ENCODE results near the gene MAP3K19.
A peak's percentile ranks its signal among the peaks of the same experiment; 100 is the strongest.

Gene MAP3K19

DNA sequence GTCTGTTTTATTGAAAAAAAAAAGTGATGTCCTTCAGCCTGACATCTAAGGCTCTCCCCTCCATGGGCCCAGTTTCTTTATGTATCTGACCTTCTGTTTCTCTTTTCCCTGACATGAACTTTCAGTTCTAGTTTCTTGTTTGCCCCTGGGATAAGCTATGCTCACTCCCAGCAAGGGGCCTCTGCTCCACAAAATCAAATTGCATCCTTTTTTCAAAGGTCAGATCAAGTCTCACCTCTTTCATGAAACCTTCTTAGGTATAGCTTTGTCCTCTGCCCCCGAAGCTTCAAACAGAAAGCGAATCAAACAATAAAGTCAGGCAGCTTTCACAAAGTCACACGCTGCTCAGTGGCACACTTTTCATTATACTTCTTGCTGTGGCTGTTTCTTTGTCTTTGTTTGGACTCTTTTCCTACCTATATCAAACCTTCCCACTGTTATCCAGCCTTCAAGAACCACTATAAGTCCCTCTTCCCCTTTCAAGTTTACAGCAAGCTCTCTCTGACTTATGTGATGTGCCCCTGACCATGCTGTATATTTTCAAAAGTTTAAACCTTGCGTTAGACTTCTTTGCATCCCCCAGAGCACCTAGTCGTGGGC lies 23.3 kb downstream of the MAP3K19 start:
- DNase-seq = no peak
- peaks cover 0 to 7% of the 10 kb centered on the region in 2 donors for H3K9me3 Mint-ChIP-seq
- peaks cover 8% of the 10 kb centered on the region for H3K27me3 Mint-ChIP-seq
- H3K4me1 Mint-ChIP-seq = peaks cover 19% of the 10 kb centered on the region
- H3K4me3 Mint-ChIP-seq = peak overlapping the region; percentile 10 to 38
- peak; percentile 5 for ATAC-seq
- H3K27ac Mint-ChIP-seq = peak overlapping the region; percentile 43 to 49

DNA sequence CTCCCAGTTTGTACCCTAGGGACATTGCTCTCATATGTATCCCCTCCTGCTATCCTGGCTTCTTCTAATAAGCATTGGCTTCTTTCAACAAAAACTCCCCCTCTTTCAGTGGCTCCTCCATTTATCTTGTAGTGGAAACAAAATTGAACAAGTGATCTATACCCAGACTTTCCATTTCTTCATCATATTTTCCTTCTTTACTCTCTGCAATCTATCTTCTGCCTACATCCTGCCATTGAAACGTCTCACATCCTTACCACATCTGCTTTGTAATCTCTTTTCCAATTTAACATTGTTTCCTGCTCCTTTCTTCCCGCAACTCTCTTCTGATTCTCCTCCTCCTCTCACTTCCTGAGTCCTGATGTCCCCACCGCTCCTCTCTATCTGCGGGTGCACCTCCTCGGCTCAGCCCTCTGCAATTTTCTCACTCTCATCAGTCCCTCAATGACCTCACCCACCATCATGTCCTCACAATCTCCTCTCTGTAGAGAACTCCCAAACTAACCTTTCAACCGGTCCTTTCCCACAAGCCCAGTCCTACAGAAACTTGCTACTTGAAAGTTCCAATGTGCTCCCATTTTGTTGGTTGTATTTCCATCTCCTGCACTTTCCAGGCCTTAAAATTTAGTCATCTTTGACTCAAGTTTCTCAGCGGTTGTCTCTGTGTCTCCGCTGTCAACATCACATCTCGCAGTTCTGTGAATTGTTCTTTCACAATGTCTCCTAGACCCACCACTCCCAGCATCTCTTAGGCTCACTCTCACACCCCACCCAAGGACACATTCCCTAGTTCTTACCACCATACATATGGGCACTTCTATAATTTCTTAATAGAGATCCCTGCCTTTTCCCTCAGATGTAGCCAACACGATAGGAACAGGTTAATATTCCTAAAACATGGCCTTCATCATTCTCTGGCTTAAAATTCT lies 24.0 kb downstream of the MAP3K19 start:
- no peak for DNase-seq
- peak overlapping the region in 1 of 2 donors; percentile 10 for H3K4me3 Mint-ChIP-seq
- H3K27ac Mint-ChIP-seq = peak overlapping the region in 1 of 2 donors; percentile 66
- peaks cover 0 to 7% of the 10 kb centered on the region in 2 donors for H3K9me3 Mint-ChIP-seq
- peaks cover 19% of the 10 kb centered on the region for H3K4me1 Mint-ChIP-seq
- no peak for ATAC-seq
- H3K27me3 Mint-ChIP-seq = peaks cover 8% of the 10 kb centered on the region

DNA sequence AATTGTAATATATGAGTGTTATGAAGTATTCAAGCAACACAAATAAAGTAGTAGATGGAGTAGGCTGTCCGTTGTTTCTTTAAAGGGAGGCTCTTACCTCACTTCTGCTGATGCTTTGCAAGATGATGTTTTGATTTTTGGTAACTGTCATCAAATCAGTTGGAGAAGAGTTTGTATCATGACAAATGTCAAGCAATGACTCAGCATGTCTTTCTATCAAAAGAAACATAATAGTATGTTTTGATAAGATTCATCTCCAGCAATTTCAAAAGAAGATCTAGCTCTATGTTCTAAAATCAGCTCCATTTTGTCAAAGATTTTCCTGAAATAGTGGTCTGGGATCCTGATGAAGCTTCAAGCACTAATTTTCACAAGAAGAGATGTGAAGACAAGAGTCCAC lies 25.6 kb downstream of the MAP3K19 start:
- Mint-ChIP-seq H3K4me1 (peaks cover 19% of the 10 kb centered on the region), H3K27ac (peak overlapping the region in 1 of 2 donors; percentile 9), H3K9me3 (peaks cover 0 to 13% of the 10 kb centered on the region in 2 donors), H3K4me3 (no peak overlapping the region), H3K27me3 (no peaks in the 10 kb centered on the region)
- no peak for ATAC-seq
- DNase-seq = no peak

DNA sequence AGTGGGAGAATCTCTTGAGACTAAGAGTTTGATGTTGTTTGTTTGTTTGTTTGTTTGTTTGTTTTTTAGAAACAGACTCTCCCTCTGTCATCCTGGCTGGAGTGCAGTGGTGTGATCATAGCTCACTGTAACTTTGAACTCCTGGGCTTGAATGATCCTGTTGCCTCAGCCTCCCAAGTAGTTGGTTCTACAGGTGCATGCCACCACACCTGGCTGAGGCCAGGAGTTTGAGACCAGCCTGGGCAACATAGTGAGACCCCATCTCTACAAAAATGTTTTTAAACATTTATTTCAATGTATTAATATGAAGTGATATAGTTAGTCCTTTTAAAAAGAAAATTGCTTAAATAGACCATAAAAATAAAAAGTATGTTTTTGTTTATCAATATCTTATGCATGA lies 35.6 kb downstream of the MAP3K19 start:
- Mint-ChIP-seq H3K9me3 (peaks cover 0 to under 1% of the 10 kb centered on the region in 2 donors), H3K4me3 (no peak overlapping the region), H3K27me3 (no peaks in the 10 kb centered on the region), H3K4me1 (no peaks in the 10 kb centered on the region), H3K27ac (no peak overlapping the region)
- no peak for ATAC-seq
- DNase-seq = no peak

DNA sequence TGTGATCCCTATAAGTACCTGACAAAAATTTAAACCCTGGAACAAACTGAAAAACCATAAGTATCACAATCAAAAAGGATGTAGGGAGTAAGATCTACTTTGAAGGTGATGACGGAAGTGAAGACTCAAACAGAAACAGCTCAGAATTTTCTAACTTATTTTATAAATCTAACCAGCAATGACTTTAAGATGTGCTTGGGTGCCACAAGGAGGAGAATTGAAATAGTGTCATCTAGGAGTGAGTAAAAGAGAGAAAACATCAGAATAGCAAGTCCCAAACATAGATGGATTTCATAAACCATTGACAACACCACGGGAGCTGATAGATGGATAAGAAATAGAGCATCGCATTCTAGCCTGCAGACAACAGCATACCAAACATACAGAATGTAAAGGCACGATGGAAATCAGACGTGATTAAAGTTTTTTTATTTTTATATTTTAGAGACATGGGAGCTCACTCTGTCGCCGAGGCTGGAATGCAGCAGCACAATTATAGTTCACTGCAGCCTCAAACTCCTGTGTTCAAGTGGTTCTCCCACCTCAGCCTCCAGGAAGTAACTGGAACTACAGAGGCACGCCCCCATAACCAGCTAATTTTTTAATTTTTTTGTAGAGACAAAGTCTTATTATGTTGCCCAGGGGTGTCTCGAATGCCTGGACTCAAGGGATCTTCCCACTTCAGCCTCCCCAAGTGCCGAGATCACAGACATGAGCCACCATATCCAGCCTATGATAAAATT lies 36.9 kb downstream of the MAP3K19 start:
- ATAC-seq (no peak), DNase-seq (no peak)
- Mint-ChIP-seq H3K4me3 (no peak overlapping the region), H3K9me3 (no peaks in the 10 kb centered on the region), H3K4me1 (no peaks in the 10 kb centered on the region), H3K27ac (peak overlapping the region in 1 of 2 donors; percentile 16), H3K27me3 (no peaks in the 10 kb centered on the region)

DNA sequence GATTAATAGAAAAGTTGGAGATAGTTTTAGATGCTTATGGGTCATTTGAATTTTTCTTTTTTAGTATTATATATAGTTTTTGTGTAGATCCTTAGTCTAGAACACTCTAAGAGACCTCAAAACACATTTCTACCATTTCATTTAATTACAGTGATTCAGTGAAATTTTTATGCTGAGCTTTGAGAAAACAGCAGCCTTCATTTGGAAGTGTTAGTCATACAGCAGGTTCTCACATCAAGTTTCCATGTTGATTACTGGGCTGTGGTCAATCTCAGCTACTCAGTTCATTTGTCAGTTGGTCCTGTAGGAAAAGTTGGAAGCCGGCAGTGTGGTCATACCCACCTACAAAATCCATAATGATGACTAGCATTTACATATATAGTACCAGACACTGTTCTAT lies 37.9 kb downstream of the MAP3K19 start:
- no peak for DNase-seq
- Mint-ChIP-seq H3K27me3 (peaks cover 10% of the 10 kb centered on the region), H3K4me1 (peaks cover 3% of the 10 kb centered on the region), H3K9me3 (no peaks in the 10 kb centered on the region), H3K4me3 (no peak overlapping the region), H3K27ac (no peak overlapping the region)
- ATAC-seq = no peak

DNA sequence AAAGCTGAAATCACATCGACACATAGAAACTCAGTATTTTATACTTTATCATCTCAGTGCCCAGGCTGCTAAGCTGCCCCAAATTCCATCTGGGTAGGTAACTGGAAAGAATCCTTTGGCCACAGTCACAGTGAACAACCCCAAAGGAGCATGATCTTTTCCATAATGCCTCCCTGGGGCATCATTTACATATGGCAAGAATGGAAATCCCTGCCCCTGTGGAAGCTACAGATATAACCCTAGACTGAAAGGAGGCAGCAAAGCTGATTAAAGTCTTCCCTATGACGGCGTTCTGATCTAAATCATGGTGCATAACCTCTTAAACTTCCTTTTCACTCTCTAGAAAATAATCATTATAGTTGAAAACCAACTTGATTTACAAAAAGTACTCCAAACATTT lies 41.5 kb downstream of the MAP3K19 start:
- ATAC-seq = no peak
- DNase-seq = no peak
- H3K4me3 Mint-ChIP-seq = no peak overlapping the region
- no peak overlapping the region for H3K27ac Mint-ChIP-seq
- peaks cover 14% of the 10 kb centered on the region for H3K27me3 Mint-ChIP-seq
- no peaks in the 10 kb centered on the region for H3K9me3 Mint-ChIP-seq
- H3K4me1 Mint-ChIP-seq = peaks cover 7% of the 10 kb centered on the region

DNA sequence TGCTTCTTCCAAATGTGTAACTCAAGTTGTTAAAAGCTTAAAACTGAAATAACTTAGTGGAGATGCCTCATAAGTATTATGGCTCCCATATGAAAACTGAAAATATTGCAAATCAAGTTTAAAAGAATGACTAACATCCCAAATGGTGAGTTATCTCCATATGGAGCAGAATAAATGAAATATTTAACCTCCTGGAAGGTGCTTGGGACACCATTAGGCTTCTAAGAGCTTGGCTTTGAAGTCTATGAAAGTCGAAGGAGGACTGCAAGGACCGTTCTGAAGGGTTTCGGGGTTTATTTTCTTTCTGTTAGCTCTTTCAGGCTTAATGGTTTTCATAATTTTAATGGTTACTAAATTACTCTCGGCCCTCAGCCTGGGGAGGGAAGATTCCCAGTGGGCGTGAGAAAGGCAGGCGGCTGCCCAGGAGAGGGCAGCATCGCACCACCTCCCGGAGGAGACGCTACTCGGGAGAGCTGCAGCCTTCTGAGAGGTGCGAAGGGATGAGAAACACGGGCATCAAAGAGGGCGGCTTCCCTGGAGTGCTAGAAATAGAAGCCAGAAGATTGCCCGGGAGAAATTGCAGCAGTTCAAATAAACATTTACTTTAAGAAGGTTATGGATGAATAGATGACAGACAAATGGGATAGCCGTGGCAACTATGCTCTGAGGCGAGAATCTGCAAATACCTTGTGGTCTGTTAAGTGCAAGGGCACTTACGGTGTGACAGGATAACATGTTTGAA lies 43.1 kb downstream of the MAP3K19 start:
- ATAC-seq (peak; percentile 98), DNase-seq (peak; percentile 63 to 72)
- H3K9me3 Mint-ChIP-seq = no peaks in the 10 kb centered on the region
- H3K27me3 Mint-ChIP-seq = peaks cover 14% of the 10 kb centered on the region
- H3K27ac Mint-ChIP-seq = no peak overlapping the region
- H3K4me3 Mint-ChIP-seq = peak overlapping the region in 1 of 2 donors; percentile 70
- H3K4me1 Mint-ChIP-seq = peaks cover 7% of the 10 kb centered on the region

DNA sequence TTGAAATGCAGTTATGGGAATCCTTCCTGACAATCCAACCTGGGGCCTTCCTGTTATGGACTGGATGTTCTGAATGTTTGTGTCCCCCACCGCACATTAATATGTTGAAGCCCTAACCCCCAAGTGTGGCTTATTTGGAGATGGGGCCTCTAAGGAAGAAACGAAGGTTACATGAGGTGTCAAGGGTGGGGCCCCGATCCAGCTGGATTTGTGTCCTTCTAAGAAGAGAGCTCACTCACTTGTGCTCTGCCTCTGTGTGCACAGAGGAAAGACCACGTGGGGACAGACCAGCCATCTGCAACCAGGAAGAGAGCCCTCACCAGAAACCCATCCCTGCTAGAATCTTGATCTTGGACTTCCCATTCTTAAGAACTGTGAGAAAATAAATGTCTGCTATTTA lies 44.4 kb downstream of the MAP3K19 start:
- ATAC-seq (no peak), DNase-seq (no peak)
- peaks cover 7% of the 10 kb centered on the region for H3K4me1 Mint-ChIP-seq
- H3K9me3 Mint-ChIP-seq = no peaks in the 10 kb centered on the region
- H3K27me3 Mint-ChIP-seq = peaks cover 14% of the 10 kb centered on the region
- no peak overlapping the region for H3K4me3 Mint-ChIP-seq
- no peak overlapping the region for H3K27ac Mint-ChIP-seq

DNA sequence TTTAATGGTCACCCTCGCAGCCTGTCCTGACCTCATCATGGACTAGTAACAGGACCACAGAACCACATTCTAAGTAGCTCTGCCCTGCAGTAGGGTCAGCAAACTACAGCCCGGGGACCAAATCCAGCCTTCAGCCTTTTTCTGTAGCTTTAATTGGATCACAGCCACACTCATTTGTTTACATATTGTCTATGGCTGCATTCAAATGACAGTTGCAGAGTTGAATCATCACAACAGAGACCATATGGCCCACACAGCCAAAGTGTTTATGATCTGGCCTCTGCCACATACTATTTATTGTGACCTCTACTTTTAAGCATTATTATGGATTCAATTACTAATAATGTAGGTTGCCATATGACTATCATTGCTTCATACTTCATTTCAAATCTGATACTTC lies 47.7 kb downstream of the MAP3K19 start:
- H3K27me3 Mint-ChIP-seq = peaks cover 5% of the 10 kb centered on the region
- no peak overlapping the region for H3K27ac Mint-ChIP-seq
- no peak overlapping the region for H3K4me3 Mint-ChIP-seq
- DNase-seq = no peak
- H3K9me3 Mint-ChIP-seq = no peaks in the 10 kb centered on the region
- peaks cover 5% of the 10 kb centered on the region for H3K4me1 Mint-ChIP-seq
- ATAC-seq = no peak

DNA sequence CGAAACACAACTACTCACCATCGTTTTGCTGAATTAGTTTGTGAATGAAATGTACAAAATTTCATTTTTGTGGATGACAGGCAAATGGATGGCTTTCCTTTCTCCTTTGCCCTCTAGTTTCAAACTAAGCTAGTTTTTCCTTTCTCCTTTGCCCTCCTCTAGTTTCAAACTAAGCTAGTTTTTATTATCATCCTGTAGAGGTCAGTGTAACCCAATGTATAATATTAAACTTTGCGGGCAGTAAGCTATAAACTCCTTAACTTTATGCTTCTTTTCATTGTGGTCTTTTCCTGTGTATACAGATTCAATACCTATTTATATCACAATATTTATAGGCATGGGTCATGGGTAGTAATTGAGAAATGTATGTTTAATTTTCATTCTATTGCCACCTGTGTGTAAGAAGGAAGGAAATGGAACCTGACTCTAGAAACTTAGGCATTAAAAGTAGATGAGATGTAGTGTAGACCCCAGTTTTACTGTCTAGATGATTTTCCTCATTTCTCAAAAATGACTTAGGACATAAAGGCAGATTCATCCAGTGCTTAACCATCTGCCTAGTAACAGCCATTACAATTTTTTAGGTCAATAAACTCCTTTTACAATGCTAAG lies 58.1 kb downstream of the MAP3K19 start:
- no peaks in the 10 kb centered on the region for H3K4me1 Mint-ChIP-seq
- H3K27ac Mint-ChIP-seq = no peak overlapping the region
- peaks cover 0 to 3% of the 10 kb centered on the region in 2 donors for H3K9me3 Mint-ChIP-seq
- H3K4me3 Mint-ChIP-seq = no peak overlapping the region
- ATAC-seq (no peak), DNase-seq (no peak)
- peaks cover 10% of the 10 kb centered on the region for H3K27me3 Mint-ChIP-seq

DNA sequence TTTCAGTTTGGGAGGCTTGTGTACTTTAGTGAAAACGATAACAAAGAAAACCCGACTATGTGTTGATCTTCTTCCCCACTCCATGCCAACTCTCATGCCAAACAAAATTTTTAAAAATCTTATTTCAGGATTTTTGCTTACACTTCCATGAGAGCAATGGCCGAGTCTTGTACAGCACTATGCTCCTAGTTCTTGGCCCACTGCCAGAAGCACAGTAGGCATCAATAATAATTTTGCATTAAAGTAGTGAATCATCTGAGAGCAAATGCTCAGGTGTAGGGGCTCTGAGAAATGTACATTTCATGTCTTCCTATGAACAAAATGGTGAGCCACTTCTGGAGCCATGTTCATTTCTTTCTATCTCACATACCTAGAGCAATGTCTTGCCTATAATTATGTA lies 62.2 kb downstream of the MAP3K19 start:
- Mint-ChIP-seq H3K4me3 (no peak overlapping the region), H3K27ac (no peak overlapping the region), H3K4me1 (peaks cover 9% of the 10 kb centered on the region), H3K9me3 (peaks cover 0 to 8% of the 10 kb centered on the region in 2 donors), H3K27me3 (peaks cover 10% of the 10 kb centered on the region)
- ATAC-seq (no peak), DNase-seq (no peak)

DNA sequence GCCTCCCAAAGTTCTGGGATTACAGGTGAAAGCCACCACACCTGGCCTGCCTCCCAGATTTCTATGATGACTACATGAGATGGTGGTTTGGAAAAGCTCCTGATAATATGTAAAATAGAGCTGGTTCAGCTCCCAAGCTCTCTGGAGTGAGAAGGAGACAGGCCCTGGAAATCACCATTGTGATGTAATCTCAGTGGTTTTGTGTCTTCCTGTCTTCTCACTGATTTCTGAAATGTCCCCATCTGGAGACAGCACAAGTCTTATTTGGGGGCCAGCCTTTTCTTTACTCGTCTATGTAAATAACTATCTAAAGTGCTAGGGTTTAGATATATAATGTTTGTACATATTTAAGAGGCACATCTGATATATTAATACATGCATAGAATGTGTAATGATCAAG lies 64.6 kb downstream of the MAP3K19 start:
- H3K27me3 Mint-ChIP-seq = peaks cover 11% of the 10 kb centered on the region
- DNase-seq (no peak), ATAC-seq (no peak)
- peaks cover 9% of the 10 kb centered on the region for H3K4me1 Mint-ChIP-seq
- no peak overlapping the region for H3K4me3 Mint-ChIP-seq
- no peak overlapping the region for H3K27ac Mint-ChIP-seq
- H3K9me3 Mint-ChIP-seq = peaks cover 0 to 8% of the 10 kb centered on the region in 2 donors

DNA sequence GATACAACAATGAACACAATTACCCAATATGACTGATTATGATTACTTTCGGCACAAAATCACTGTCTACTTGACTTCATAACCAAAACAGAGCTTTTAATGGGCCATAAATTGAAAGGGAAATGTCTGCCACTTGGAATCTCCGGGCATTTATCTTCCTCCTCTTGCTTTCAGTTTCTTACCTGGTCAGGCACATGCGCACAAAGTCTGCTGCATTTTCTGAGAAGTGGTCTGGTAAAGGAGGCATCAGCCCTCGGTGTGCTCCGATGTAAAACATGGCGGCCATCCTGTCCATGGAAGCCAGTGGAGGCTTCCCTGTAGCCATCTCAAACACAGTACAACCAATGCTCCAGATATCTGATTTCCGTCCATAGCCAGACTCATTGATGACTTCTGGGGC lies 66.6 kb downstream of the MAP3K19 start:
- Mint-ChIP-seq H3K4me3 (no peak overlapping the region), H3K9me3 (peaks cover 0 to 8% of the 10 kb centered on the region in 2 donors), H3K27me3 (peaks cover 6% of the 10 kb centered on the region), H3K27ac (no peak overlapping the region), H3K4me1 (peaks cover 9% of the 10 kb centered on the region)
- DNase-seq (no peak), ATAC-seq (no peak)

DNA sequence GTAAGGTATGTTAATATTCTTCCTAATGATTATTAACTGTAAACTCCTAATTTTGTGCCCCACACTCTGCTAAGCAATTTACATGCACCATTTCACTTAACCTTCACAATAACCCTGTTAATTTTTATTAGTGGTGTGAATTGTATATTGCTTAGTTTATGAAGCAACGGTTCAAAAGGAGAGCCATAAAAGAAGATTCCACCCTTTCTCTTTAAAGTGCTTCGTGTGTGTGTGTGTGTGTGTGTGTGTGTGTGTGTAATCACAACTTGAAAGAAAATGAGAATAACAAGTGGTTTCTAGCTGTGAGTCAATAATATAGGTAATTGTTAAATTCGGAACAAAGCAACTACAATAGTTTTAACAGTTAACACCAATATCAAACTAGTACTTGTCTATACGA lies 68.0 kb downstream of the MAP3K19 start:
- no peak for ATAC-seq
- Mint-ChIP-seq H3K4me3 (no peak overlapping the region), H3K9me3 (peaks cover 9 to 16% of the 10 kb centered on the region in 2 donors), H3K27ac (no peak overlapping the region), H3K27me3 (peaks cover 6% of the 10 kb centered on the region), H3K4me1 (peaks cover 16% of the 10 kb centered on the region)
- DNase-seq = no peak
